Psoas muscle (tissue), 8 donors: Measurements from ENCODE around the gene PPP1R12B. TPM values are rescaled to one million over a fixed set of nuclear protein-coding genes. Genes with fewer than 3 reads are reported as not detected.
"Not testable (repeated sequence)": the region's sequence is repeated elsewhere in the genome, so short reads cannot be mapped to it uniquely, and the experiment has no call there.

Experiments used
- ATAC-seq, 4 donors: fragments of 200-7000 bp; cut with Tn5 transposase; one replicate each; pipeline ENCODE4 v1.9.1; 2020; ENCODE audit warnings: moderate library complexity in 3 of 4, mild to moderate bottlenecking in 2 of 4
- DNase-seq, 2 donors: peaks; one replicate each; pipeline ENCODE4 v3.0.0-alpha.2; 2020
- H3K27ac ChIP-seq: fragments of 200-600 bp; one replicate; pipeline ENCODE4 v1.8.0; 2022
- H3K27me3 ChIP-seq, 3 donors: fragments of 200-600 bp in 1 of 3; one replicate each; pipeline versions ENCODE4 v1.6.1 to v1.8.0; 2013 to 2022; ENCODE audit warnings: low read length in 2 of 3, mild to moderate bottlenecking in 2 of 3, moderate library complexity in 1 of 3; ENCODE audit not compliant: insufficient read depth in 3 of 3
- H3K36me3 ChIP-seq, 2 donors: fragments of 200-600 bp in 1 of 2; one replicate each; pipeline versions ENCODE4 v1.6.1 to v1.8.0; 2013 to 2022; ENCODE audit warnings: low read depth in 1 of 2, mild to moderate bottlenecking in 1 of 2, moderate library complexity in 1 of 2; ENCODE audit not compliant: insufficient read depth in 1 of 2
- H3K4me1 ChIP-seq: fragments of 200-600 bp; one replicate; pipeline ENCODE4 v1.8.0; 2022
- H3K4me3 ChIP-seq: fragments of 200-600 bp; one replicate; pipeline ENCODE4 v1.8.0; 2022; ENCODE audit warnings: mild to moderate bottlenecking
- H3K9me3 ChIP-seq: fragments of 200-600 bp; one replicate; pipeline ENCODE4 v1.8.0; 2022
- CTCF ChIP-seq: fragments of 200-600 bp; IDR thresholded peaks from one replicate; pipeline ENCODE4 v1.8.0; 2022; ENCODE audit warnings: antibody characterized with exemption
- WGBS, 3 donors: extraction: QIAGEN DNeasy Blood & Tissue Kit; methylation state at CpG; one replicate each; pipeline versions ENCODE4 v1.1.6 to v1.1.7; 2013; 5-methylcytosine and 5-hydroxymethylcytosine counted together
- intact Hi-C, 2 donors: fragments of 100-400 bp; cut with DNase I; formaldehyde crosslinking; loops; one replicate each; pipeline versions ENCODE4 v1.11.0 to v1.14.2; 2022
- polyA plus RNA-seq, 3 donors: library from polyadenylated mRNA; stranded (reverse); fragments of 200-250 nt; gene quantifications; one replicate each; pipeline ENCODE4 v1.2.3, GENCODE V29; 2013
- total RNA-seq, 4 donors: library from RNA; stranded (reverse); fragmentation: NEBNext Ultra II Directional in 2 of 4; extraction: Animal tissue kit (Norgen Biotek cat#: 25700) in 2 of 4; gene quantifications; one replicate each; pipeline versions ENCODE4 v1.2.1 to v1.2.4, GENCODE V29; 2021 to 2023
- donor health status: healthy with polysubstance abuse.
- donor health status: DM: no; HTN: no; CAD: no; lungs with moderate emphysema.
- donor health status: Bipolar disorder and iron deficiency.
- donor health status: healthy.
- donor health status: DM: yes; HTN: yes; CAD: no.
- donor health status: DM: no; HTN: no; CAD: no.
- donor health status: DM: no; HTN: no; CAD: no.
- donor health status: DM: yes; HTN: yes; CAD: no.

The PPP1R12B gene
- total and polyA plus RNA-seq, 7 donors = 8.3 to 189 (median 86.1) TPM

- no peaks in the 10 kb centered on the region for H3K9me3 ChIP-seq
- peaks cover 2% of the 10 kb centered on the region for H3K4me1 ChIP-seq
- H3K36me3 ChIP-seq = peaks cover 4 to 76% of the 10 kb centered on the region in 2 donors
- DNase-seq = no peak
- peak in 2 of 4 donors; percentile 41 to 51 for ATAC-seq
- TF ChIP-seq CTCF = no peak
- no peak overlapping the region for H3K27ac ChIP-seq
- no peaks in the 10 kb centered on the region for H3K27me3 ChIP-seq
- H3K4me3 ChIP-seq = no peak overlapping the region
- 95 to 100% (median 97%) methylated on average over 1 of the region's 1 CpG for WGBS, 3 donors
- intact Hi-C loops = loop anchor here (5.0 kb wide), 2 partner anchors 99 to 104 kb away; no protein-coding TSS in a partner anchor
These were observed 150.0 kb downstream of the PPP1R12B start for GRCh38 chr1:202498542-202498941.

GRCh38 chr1:202499997-202500396 lies 151.5 kb downstream of the PPP1R12B start:
- H3K4me1 ChIP-seq, H3K4me3 ChIP-seq, DNase-seq, H3K9me3 ChIP-seq, H3K27ac ChIP-seq, H3K27me3 ChIP-seq, ATAC-seq: not testable (repeated sequence)
- WGBS, 3 donors = 89 to 97% (median 90%) methylated on average over 3 of the region's 3 CpGs
- intact Hi-C loops = loop anchor here (5.0 kb wide), 2 partner anchors 97 to 102 kb away; no protein-coding TSS in a partner anchor
- peaks cover 4 to 68% of the 10 kb centered on the region in 2 donors for H3K36me3 ChIP-seq

GRCh38 chr1:202501281-202501680 lies 152.8 kb downstream of the PPP1R12B start:
- Histone ChIP-seq H3K27me3 (no peaks in the 10 kb centered on the region), H3K4me3 (no peak overlapping the region), H3K27ac (no peak overlapping the region), H3K36me3 (peaks cover 0 to 55% of the 10 kb centered on the region in 2 donors), H3K4me1 (peaks cover 13% of the 10 kb centered on the region), H3K9me3 (no peaks in the 10 kb centered on the region)
- intact Hi-C loops = no loop called here
- ATAC-seq = peak in 2 of 4 donors; percentile 40 to 77
- no peak for DNase-seq
- 48 to 56% (median 55%) methylated on average over 2 of the region's 2 CpGs for WGBS, 3 donors
- peak; percentile 53 for TF ChIP-seq CTCF

- Histone ChIP-seq H3K27ac (peak overlapping the region; percentile 39), H3K36me3 (peaks cover 0 to 31% of the 10 kb centered on the region in 2 donors), H3K9me3 (no peaks in the 10 kb centered on the region), H3K4me1 (peaks cover 13% of the 10 kb centered on the region), H3K4me3 (no peak overlapping the region), H3K27me3 (no peaks in the 10 kb centered on the region)
- peak in 1 of 4 donors; percentile 48 for ATAC-seq
- intact Hi-C loops = no loop called here
- 44 to 54% (median 45%) methylated on average over 4 of the region's 4 CpGs for WGBS, 3 donors
- DNase-seq = no peak
- no peak for TF ChIP-seq CTCF
These were observed 156.9 kb downstream of the PPP1R12B start for GRCh38 chr1:202505356-202505755.

GRCh38 chr1:202505880-202506575 lies 157.5 kb downstream of the PPP1R12B start:
- DNase-seq (peak; percentile 29 to 50), ATAC-seq (peak in 3 of 4 donors; percentile 22 to 50 (median 34))
- H3K4me3 ChIP-seq, H3K27me3 ChIP-seq, H3K9me3 ChIP-seq, intact Hi-C loops: not testable (repeated sequence)
- Histone ChIP-seq H3K27ac (peak overlapping the region; percentile 39), H3K4me1 (peaks cover 13% of the 10 kb centered on the region), H3K36me3 (peaks cover 0 to 31% of the 10 kb centered on the region in 2 donors)
- whole genome bisulfite sequencing, 3 donors = 37 to 63% (median 40%) methylated on average over 6 of the region's 6 CpGs

GRCh38 chr1:202508863-202509262 lies 160.4 kb downstream of the PPP1R12B start:
- H3K4me3 ChIP-seq, DNase-seq, H3K27ac ChIP-seq, H3K27me3 ChIP-seq, H3K9me3 ChIP-seq, intact Hi-C loops, ATAC-seq: not testable (repeated sequence)
- WGBS, 3 donors = 76 to 97% (median 94%) methylated on average over 6 of the region's 6 CpGs
- Histone ChIP-seq H3K4me1 (peaks cover 17% of the 10 kb centered on the region), H3K36me3 (peaks cover 0 to 10% of the 10 kb centered on the region in 2 donors)

GRCh38 chr1:202513875-202514274 lies 165.4 kb downstream of the PPP1R12B start:
- ATAC-seq, H3K27ac ChIP-seq, H3K36me3 ChIP-seq, H3K9me3 ChIP-seq, H3K27me3 ChIP-seq, intact Hi-C loops, DNase-seq, H3K4me3 ChIP-seq: not testable (repeated sequence)
- H3K4me1 ChIP-seq = peaks cover 20% of the 10 kb centered on the region
